Measurements from ENCODE around the gene SLC7A5.

- TF ChIP-seq EZH2 (IDR thresholded peaks at IDR 0.05; ENCODE audit: borderline replicate concordance, low read depth, low read length, severe bottlenecking) (no peak), CTCF (IDR thresholded peaks at IDR 0.05; ENCODE audit: borderline replicate concordance, extremely low read depth, low read length, poor library complexity, severe bottlenecking) (no peak)
Measured at GRCh38 chr16:87824016-87824990, 45.0 kb downstream of the SLC7A5 start.
